SKM-1 treated with dmso at 0.1 percent for 144 hours (cell line): Measurements from ENCODE around the gene EIF4E1B.

Source experiments
- DNase-seq: peaks from one replicate; lab custom pipeline; 2025; ENCODE audit not compliant: unreplicated experiment; lab: John Stamatoyannopoulos, UW

Gene EIF4E1B

GRCh38 chr5:176660860-176661641 lies 30.6 kb downstream of the EIF4E1B start:
- peak; percentile 44 for DNase-seq

DNA sequence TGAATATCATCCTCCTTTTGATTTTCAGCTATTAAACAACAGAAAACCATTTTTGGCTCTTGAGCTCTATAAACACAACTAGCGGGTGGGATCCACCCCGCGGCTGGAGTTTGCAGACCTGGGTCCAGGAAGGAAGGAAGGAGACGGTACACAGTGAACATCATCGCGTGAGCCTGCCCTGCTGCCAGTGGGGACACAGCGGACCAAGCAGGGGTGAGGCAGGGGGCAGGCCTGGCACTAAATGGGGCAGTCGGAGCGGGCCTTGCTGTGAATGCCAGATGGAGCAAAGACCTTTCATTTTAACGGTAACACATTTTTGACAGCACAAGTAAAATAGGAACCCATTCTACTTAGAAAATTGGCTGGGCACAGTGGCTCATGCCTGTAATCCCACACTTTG lies 31.2 kb downstream of the EIF4E1B start:
- DNase-seq, result no peak

- DNase-seq, result no peak
Observed at GRCh38 chr5:176662371-176663333, 32.2 kb downstream of the EIF4E1B start.

- no peak for DNase-seq
Observed at GRCh38 chr5:176663566-176663965, 33.1 kb downstream of the EIF4E1B start.

GRCh38 chr5:176664479-176664878 lies 34.0 kb downstream of the EIF4E1B start:
- DNase-seq, result no peak

GRCh38 chr5:176664886-176665285 lies 34.4 kb downstream of the EIF4E1B start:
- DNase-seq, result no peak

DNA sequence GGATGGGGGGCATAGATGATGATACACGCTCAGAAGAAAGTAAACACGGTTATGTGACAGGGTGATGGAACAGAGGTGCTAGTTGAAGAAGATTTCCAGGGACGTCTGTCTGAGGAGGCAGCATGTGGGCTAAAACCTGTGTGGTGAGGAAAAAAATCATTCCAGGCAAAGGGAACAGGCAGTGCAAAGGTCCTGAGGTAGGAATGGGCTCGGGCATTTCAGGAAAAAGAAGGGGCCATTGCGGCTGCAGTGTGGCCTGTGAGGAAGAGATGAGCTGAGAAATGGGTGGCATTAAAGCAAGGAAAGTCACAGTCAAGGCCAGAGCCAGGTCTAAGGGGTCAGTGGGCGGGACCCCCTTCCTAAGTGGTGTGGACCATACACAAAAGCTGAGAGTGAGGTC lies 35.0 kb downstream of the EIF4E1B start:
- no peak for DNase-seq

GRCh38 chr5:176667637-176668036 lies 37.2 kb downstream of the EIF4E1B start:
- no peak for DNase-seq

GRCh38 chr5:176670449-176670848 lies 40.0 kb downstream of the EIF4E1B start:
- DNase-seq, result no peak

GRCh38 chr5:176671399-176671798 lies 40.9 kb downstream of the EIF4E1B start:
- no peak for DNase-seq

DNA sequence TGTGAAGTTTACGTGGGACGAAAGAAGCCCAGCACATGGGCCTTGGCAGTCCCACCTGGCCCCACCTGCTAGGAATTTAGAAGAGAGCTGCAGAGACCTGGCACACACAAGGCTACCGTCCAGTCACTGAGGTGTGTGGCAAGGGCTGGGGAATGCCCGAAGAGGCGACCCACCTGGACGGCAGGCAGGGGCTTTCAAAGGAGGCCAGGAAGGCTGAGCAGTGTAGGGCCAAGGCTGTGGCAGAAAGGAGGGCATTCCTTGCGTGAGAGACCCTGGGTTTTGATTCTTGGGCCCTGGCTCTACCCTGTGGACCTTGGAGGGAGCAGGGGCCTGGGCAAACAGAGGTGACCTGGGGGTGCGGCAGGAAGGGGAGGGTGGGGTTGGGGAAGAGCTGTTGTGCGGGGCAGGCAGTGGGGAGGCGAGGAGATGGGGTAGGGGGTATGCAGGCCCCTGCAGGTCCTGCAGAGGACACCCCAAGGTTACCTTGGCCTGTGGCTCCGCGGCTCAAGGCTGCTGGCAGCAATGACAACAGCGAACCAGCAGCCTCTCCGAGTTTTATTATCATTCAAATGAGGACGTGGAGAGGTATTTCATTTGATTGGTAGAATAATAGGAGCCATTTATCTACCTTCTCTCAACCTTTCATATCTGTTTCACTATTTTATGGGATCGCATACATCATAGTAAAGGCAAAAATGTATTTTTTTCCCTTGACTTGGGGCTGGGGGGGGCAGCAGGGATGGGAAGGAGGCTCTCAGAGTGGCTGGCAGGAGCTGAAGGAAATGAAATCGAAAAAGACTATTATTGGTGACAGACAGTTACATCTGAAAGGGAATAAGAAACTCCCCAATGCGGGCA lies 41.6 kb downstream of the EIF4E1B start:
- no peak for DNase-seq

- no peak for DNase-seq
Observed at GRCh38 chr5:176673651-176674583, 43.4 kb downstream of the EIF4E1B start.

DNA sequence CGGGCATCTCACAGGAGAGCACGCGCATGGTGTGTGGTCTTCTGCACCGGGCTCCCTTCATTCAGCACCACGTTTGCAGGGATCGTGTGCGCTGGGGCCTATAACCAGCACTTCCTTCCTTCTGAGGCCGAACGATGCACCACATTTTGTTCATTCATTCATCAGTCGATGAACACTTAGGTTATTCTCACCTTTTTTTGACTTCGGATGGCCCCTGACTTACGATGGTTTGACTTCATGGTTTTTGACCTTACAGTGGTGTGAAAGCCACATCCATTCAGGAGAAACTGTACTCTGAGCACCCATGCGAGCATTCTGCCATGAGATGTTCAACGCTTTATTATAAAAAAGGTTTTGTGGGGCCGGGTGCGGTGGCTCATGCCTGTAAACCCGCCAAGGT lies 44.3 kb downstream of the EIF4E1B start:
- DNase-seq, result no peak

- DNase-seq, result no peak
Observed at GRCh38 chr5:176675676-176676360, 45.3 kb downstream of the EIF4E1B start.

GRCh38 chr5:176676361-176676824 lies 45.9 kb downstream of the EIF4E1B start:
- no peak for DNase-seq

DNA sequence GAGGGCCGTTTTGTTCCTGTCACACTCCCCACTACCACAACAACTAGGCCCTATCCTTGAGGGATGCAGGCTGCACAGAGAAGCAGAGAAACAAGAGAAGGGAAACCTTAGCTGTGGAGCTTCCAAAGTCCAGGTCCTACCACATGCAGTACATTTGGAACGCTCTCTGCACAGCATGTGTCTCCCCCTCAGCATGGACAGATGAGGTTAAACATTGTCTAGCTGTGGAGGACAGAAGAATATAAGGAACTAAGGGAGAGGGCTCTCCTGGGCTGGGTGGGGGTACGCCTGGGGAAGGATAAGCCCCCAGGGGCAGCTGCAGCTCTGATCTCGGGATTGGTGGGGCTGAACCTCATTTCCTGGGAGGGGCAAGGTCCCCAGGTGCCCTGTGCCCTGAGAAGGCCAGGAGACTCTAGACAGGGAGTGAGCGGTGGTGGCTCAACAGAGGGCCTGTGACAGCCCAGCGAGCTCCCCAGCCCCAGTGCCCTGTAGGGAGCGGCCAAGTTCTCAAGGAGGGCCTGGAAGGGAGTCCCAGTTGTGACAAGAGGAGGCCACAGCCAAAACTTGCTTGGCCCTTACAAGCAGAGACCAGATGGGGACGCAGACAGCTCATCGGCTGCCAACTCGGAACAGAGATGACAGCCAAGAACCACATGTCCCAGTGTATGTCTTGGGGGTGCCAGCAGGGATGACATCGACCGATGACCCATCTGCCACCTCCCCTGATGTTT lies 46.9 kb downstream of the EIF4E1B start:
- DNase-seq, result no peak

DNA sequence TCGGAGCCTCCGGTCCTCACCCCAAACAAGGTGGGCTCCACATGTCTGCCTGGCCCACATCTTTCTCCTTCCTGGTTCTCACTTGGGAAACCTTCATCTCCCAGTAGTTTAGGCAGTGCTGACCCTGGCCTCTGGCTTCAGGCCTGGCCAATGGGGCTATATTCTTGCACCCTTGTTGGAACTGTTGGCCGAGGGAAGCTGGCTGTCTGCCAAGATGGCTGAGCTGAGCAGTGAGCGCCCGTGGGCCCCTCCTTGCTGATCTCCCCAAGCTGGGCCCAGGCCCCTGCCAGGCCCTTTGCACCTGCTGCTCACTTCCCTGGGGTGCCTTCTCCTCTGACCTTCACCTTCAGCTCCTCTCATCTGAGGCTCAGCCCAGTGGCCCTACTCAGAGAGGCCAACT lies 48.1 kb downstream of the EIF4E1B start:
- no peak for DNase-seq

DNA sequence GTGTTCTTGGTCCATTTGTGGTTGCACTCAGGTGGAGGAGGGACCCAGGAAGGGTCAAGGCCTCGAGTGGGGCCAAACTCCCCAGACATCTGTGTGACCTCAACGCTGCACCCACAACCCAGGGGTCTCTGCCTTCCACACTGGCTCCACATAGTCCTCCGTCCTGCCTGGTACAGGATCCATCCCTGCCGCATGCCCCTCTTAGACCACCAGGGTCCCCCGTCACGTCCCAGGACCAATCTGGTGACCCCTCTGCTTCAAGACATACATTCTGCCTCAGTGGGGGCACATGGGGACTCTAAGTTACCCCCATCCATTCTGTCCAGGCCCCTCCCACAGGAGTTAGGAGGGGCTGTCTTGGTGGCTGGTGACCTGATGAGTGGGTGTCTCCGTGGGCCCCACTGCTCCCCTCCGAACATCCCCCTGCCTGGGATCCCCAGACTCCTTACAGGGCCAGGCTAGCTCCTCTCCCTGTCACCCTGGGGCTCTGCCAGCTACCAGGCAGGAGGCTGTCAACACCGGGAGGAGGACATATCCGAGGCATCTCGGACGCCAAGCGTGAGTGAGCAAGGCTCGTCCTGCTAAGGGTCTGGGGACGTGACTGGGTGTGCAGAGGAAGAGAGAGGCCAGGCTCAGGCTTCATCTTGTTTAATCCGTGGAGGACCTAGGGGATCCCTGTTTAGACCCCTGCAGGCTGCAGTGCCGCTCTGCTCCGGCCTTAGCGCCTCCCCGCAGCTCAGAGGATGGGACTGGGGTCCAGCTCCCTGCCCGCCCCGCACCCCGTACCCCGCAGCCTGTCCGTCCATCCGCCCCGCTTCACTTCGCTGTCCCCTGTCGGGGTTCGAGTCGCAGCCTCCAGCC lies 49.1 kb downstream of the EIF4E1B start:
- DNase-seq, result no peak
